NB4 (cell line): ENCODE measurements around the gene TRIM32.
"Not testable (repeated sequence)": the region's sequence is repeated elsewhere in the genome, so short reads cannot be mapped to it uniquely, and the experiment has no call there.

ENCODE experiments used
- DNase-seq: peaks from one replicate; pipeline ENCODE4 v3.0.0; 2010; ENCODE audit warnings: low read depth
- H3K4me3 ChIP-seq: one replicate; pipeline ENCODE4 v1.5.1; 2011; ENCODE audit warnings: mild to moderate bottlenecking, low read depth, low read length, moderate library complexity
- CTCF ChIP-seq: IDR thresholded peaks from one replicate; pipeline ENCODE4 v1.5.1; 2012; ENCODE audit warnings: low read depth, low read length
- MAX ChIP-seq: IDR thresholded peaks from 2 replicates; pipeline ENCODE4 v1.6.1; 2011; ENCODE audit warnings: low read depth, low read length
- MYC ChIP-seq: IDR thresholded peaks from 2 replicates; pipeline ENCODE4 v1.6.1; 2011; ENCODE audit warnings: low read depth, low read length
- POLR2A ChIP-seq: IDR thresholded peaks from 2 replicates; pipeline ENCODE4 v1.6.1; 2011; ENCODE audit warnings: mild to moderate bottlenecking; ENCODE audit not compliant: insufficient read length; ENCODE audit errors: extremely low read depth

The TRIM32 gene

GRCh38 chr9:116686135-116686534 lies 970 bp upstream of the TRIM32 start:
- no peak for DNase-seq
- TF ChIP-seq MYC (no peak), POLR2A (no peak), MAX (no peak), CTCF (no peak)
- no peak overlapping the region for H3K4me3 ChIP-seq

GRCh38 chr9:116686693-116687073 lies 422 bp upstream of the TRIM32 start:
- no peak for DNase-seq
- H3K4me3 ChIP-seq: no peak overlapping the region
- TF ChIP-seq MYC (no peak), POLR2A (no peak), CTCF (no peak), MAX (no peak)

GRCh38 chr9:116687754-116688135 lies 640 bp downstream of the TRIM32 start:
- TF ChIP-seq POLR2A (no peak), MAX (no peak), MYC (no peak), CTCF (no peak)
- no peak for DNase-seq
- no peak overlapping the region for H3K4me3 ChIP-seq

GRCh38 chr9:116688806-116689485 lies 1.8 kb downstream of the TRIM32 start:
- no peak for DNase-seq
- TF ChIP-seq MYC (no peak), CTCF (no peak), POLR2A (no peak), MAX (no peak)
- H3K4me3 ChIP-seq: no peak overlapping the region

- no peak for DNase-seq
- H3K4me3 ChIP-seq: no peak overlapping the region
- TF ChIP-seq MYC (no peak), CTCF (no peak), POLR2A (no peak), MAX (no peak)
Observed at GRCh38 chr9:116689486-116690032, 2.5 kb downstream of the TRIM32 start.

GRCh38 chr9:116690805-116691204 lies 3.7 kb downstream of the TRIM32 start:
- not testable (repeated sequence) for DNase-seq, H3K4me3 ChIP-seq
